Measurements from ENCODE around the gene ARL10. TPM values are rescaled to one million over a fixed set of nuclear protein-coding genes. Genes with fewer than 3 reads are reported as not detected.

ARL10 gene
- total RNA-seq, 6 donors from 2014 or later: 2.7 to 7.8 (median 4.1) TPM

DNA sequence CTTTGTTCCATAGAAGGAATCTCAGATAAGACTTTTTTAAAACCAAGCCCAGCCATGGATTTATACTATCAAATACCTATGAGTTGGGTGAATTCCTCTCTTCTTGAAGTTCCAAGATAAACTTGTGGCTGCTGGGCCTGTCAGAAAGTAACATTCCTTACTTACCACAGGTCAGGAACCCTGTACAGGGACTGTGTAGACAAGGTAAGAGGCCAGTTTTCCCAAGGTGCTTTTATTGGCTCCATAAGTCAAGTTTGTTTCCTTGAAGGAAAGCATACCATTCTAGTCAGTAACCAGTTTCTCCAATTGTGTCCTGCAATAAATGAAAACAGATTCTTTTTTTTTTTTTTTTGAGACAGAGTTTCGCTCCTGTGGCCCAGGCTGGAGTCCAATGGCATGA is 59.9 kb downstream of the ARL10 start:
- 83 to 88% methylated on average over 1 of the region's 1 CpG for WGBS, 2 donors
- Histone ChIP-seq H3K4me1 (no peaks in the 10 kb centered on the region), H3K27me3 (no peaks in the 10 kb centered on the region), H3K9me3 (no peaks in the 10 kb centered on the region), H3K36me3 (no peaks in the 10 kb centered on the region), H3K27ac (no peak overlapping the region), H3K4me3 (no peak overlapping the region)
- ATAC-seq (ENCODE audit: low FRiP score in 2 of 2) (no peak), DNase-seq (no peak)
- TF ChIP-seq EP300 (IDR thresholded peaks at IDR 0.05) (no peak), POLR2A (IDR thresholded peaks at IDR 0.05) (no peak), POLR2AphosphoS5 (IDR thresholded peaks at IDR 0.05) (no peak)
- TF ChIP-seq, protein P1, sequence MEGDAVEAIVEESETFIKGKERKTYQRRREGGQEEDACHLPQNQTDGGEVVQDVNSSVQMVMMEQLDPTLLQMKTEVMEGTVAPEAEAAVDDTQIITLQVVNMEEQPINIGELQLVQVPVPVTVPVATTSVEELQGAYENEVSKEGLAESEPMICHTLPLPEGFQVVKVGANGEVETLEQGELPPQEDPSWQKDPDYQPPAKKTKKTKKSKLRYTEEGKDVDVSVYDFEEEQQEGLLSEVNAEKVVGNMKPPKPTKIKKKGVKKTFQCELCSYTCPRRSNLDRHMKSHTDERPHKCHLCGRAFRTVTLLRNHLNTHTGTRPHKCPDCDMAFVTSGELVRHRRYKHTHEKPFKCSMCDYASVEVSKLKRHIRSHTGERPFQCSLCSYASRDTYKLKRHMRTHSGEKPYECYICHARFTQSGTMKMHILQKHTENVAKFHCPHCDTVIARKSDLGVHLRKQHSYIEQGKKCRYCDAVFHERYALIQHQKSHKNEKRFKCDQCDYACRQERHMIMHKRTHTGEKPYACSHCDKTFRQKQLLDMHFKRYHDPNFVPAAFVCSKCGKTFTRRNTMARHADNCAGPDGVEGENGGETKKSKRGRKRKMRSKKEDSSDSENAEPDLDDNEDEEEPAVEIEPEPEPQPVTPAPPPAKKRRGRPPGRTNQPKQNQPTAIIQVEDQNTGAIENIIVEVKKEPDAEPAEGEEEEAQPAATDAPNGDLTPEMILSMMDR (IDR thresholded peaks at IDR 0.05): no peak

DNA sequence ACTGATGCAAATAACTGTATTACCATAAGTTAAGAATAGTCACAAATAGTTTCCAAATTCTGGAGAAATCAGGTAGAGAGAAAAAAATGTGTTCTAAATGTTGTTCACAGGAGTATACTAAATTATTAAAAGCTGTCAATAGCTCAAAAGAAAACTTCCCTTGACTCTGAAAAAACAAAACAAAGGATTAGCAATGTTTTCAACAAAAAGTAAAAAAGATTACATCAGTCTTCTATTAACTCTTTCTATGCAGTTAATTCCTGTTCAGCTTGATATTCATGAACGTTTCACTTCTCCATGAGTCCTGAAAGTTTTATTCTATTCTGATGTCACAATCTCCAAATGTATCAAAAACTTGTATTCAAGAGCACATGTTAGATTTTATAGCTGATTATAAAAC is 60.5 kb downstream of the ARL10 start:
- Histone ChIP-seq H3K9me3 (no peaks in the 10 kb centered on the region), H3K27me3 (no peaks in the 10 kb centered on the region), H3K4me3 (no peak overlapping the region), H3K4me1 (no peaks in the 10 kb centered on the region), H3K36me3 (no peaks in the 10 kb centered on the region), H3K27ac (no peak overlapping the region)
- no peak for DNase-seq
- TF ChIP-seq POLR2A (IDR thresholded peaks at IDR 0.05): no peak
- TF ChIP-seq EP300 (IDR thresholded peaks at IDR 0.05): no peak
- TF ChIP-seq POLR2AphosphoS5 (IDR thresholded peaks at IDR 0.05): no peak
- TF ChIP-seq, protein P1 (IDR thresholded peaks at IDR 0.05): no peak
- ATAC-seq (ENCODE audit: low FRiP score in 2 of 2): no peak
- WGBS, 2 donors: 79 to 93% methylated on average over 1 of the region's 1 CpG

- ATAC-seq (ENCODE audit: low FRiP score in 2 of 2) (no peak), DNase-seq (no peak)
- H3K9me3 ChIP-seq: no peaks in the 10 kb centered on the region
- H3K4me3 ChIP-seq: no peak overlapping the region
- H3K27me3 ChIP-seq: no peaks in the 10 kb centered on the region
- TF ChIP-seq EP300 (IDR thresholded peaks at IDR 0.05) (no peak), POLR2A (IDR thresholded peaks at IDR 0.05) (no peak), POLR2AphosphoS5 (IDR thresholded peaks at IDR 0.05) (no peak)
- TF ChIP-seq, protein P1 (IDR thresholded peaks at IDR 0.05): no peak
- H3K4me1 ChIP-seq: no peaks in the 10 kb centered on the region
- WGBS, 2 donors: 72 to 88% methylated on average over 1 of the region's 1 CpG
- no peaks in the 10 kb centered on the region for H3K36me3 ChIP-seq
- H3K27ac ChIP-seq: no peak overlapping the region
These were observed 61.6 kb downstream of the ARL10 start for GRCh38 chr5:176426876-176427275.

DNA sequence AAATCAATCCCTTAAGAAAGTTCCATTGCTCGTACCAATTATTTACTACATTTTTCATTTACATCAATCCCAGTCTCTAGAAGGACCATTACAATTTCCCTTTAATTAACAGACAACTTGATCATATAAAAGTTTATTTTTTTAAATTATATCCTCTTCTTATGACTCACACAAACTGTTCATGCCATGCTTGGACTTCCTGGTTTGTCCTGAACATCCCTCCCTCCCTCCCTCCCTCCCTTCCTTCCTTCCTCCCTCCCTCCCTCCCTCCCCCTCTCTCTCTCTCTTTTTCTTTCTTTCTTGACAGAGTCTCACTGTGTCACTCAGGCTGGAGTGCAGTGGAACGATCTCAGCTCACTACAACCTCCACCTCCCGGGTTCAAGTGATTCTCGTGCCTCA is 62.7 kb downstream of the ARL10 start:
- no peaks in the 10 kb centered on the region for H3K4me1 ChIP-seq
- no peak overlapping the region for H3K27ac ChIP-seq
- WGBS, 2 donors: 66 to 75% methylated on average over 2 to 4 of the region's 4 CpGs
- no peaks in the 10 kb centered on the region for H3K36me3 ChIP-seq
- no peaks in the 10 kb centered on the region for H3K9me3 ChIP-seq
- no peak overlapping the region for H3K4me3 ChIP-seq
- no peaks in the 10 kb centered on the region for H3K27me3 ChIP-seq
- no peak for ATAC-seq (ENCODE audit: low FRiP score in 2 of 2)
- TF ChIP-seq EP300 (IDR thresholded peaks at IDR 0.05): no peak
- TF ChIP-seq, protein P1 (IDR thresholded peaks at IDR 0.05): no peak
- TF ChIP-seq POLR2AphosphoS5 (IDR thresholded peaks at IDR 0.05): no peak
- no peak for TF ChIP-seq POLR2A (IDR thresholded peaks at IDR 0.05)
- no peak for DNase-seq

GRCh38 chr5:176429972-176430371 is 64.7 kb downstream of the ARL10 start:
- 60 to 73% methylated on average over 4 of the region's 4 CpGs for WGBS, 2 donors
- DNase-seq (no peak), ATAC-seq (ENCODE audit: low FRiP score in 2 of 2) (no peak)
- Histone ChIP-seq H3K27ac (no peak overlapping the region), H3K9me3 (no peaks in the 10 kb centered on the region), H3K4me3 (no peak overlapping the region), H3K4me1 (no peaks in the 10 kb centered on the region), H3K27me3 (no peaks in the 10 kb centered on the region), H3K36me3 (no peaks in the 10 kb centered on the region)
- no peak for TF ChIP-seq EP300 (IDR thresholded peaks at IDR 0.05)
- TF ChIP-seq POLR2A (IDR thresholded peaks at IDR 0.05): no peak
- no peak for TF ChIP-seq POLR2AphosphoS5 (IDR thresholded peaks at IDR 0.05)
- TF ChIP-seq, protein P1 (IDR thresholded peaks at IDR 0.05): no peak
